PC-3 (cell line): ENCODE data around the gene SLC6A17.

Experiments used
- EZH2 ChIP-seq: fragments of 300-600 bp; sonication (generic); IDR thresholded peaks from one replicate; pipeline ENCODE4 v1.6.1; 2017; ENCODE audit warnings: antibody characterized with exemption, mild to moderate bottlenecking, low read length; ENCODE audit not compliant: unreplicated experiment
- TF ChIP-seq, protein P1 (sequence below): fragments of 300-600 bp; sonication (generic); conservative IDR thresholded peaks from 2 replicates; pipeline ENCODE4 v1.5.1; 2017; ENCODE audit warnings: antibody characterized with exemption, low read depth, mild to moderate bottlenecking, low read length

DNA sequence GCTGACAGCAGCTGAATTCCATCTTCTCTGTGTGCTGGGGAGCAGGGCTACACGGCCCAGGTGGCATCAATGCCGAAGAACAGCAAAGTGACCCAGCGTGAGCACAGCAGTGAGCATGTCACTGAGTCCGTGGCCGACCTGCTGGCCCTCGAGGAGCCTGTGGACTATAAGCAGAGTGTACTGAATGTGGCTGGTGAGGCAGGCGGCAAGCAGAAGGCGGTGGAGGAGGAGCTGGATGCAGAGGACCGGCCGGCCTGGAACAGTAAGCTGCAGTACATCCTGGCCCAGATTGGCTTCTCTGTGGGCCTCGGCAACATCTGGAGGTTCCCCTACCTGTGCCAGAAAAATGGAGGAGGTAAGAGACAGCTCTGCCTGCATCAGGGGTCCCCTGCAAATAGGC is 16.6 kb downstream of the SLC6A17 start:
- TF ChIP-seq, protein P1, sequence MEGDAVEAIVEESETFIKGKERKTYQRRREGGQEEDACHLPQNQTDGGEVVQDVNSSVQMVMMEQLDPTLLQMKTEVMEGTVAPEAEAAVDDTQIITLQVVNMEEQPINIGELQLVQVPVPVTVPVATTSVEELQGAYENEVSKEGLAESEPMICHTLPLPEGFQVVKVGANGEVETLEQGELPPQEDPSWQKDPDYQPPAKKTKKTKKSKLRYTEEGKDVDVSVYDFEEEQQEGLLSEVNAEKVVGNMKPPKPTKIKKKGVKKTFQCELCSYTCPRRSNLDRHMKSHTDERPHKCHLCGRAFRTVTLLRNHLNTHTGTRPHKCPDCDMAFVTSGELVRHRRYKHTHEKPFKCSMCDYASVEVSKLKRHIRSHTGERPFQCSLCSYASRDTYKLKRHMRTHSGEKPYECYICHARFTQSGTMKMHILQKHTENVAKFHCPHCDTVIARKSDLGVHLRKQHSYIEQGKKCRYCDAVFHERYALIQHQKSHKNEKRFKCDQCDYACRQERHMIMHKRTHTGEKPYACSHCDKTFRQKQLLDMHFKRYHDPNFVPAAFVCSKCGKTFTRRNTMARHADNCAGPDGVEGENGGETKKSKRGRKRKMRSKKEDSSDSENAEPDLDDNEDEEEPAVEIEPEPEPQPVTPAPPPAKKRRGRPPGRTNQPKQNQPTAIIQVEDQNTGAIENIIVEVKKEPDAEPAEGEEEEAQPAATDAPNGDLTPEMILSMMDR, result no peak
- TF ChIP-seq EZH2, result no peak
